AG04450 (cell line): ENCODE results near the gene SPATS2L. TPM values are rescaled to one million over a fixed set of nuclear protein-coding genes. Genes with fewer than 3 reads are reported as not detected.

ENCODE experiments used
- CTCF ChIA-PET: fragments of 300-600, 350-600 bp; formaldehyde crosslinking; extraction: SDS; loops from one replicate; lab custom pipeline; 2022; ENCODE audit warnings: antibody characterized with exemption, inconsistent platforms; lab: Charles Lee
- POLR2A ChIA-PET: fragments of 350-600 bp; formaldehyde crosslinking; extraction: SDS; loops from one replicate; lab custom pipeline; 2021; ENCODE audit warnings: antibody characterized with exemption, inconsistent platforms; lab: Yijun Ruan, JAX
- DNase-seq: peaks from one replicate; pipeline ENCODE4 v3.0.0-alpha.2; 2011; ENCODE audit warnings: low read depth, low spot score
- H3K27ac ChIP-seq: one replicate; pipeline ENCODE4 v1.5.1; 2012; ENCODE audit warnings: low read depth, low read length, control low read depth
- H3K27me3 ChIP-seq: one replicate; pipeline ENCODE4 v1.6.0; 2012; ENCODE audit warnings: low read length; ENCODE audit not compliant: control insufficient read depth, insufficient read depth
- H3K4me3 ChIP-seq: 2 replicates; pipeline ENCODE4 v1.5.1; 2011; ENCODE audit warnings: mild to moderate bottlenecking, low read depth, low read length, control low read depth
- H3K9me3 ChIP-seq: 2 replicates; pipeline ENCODE4 v1.5.1; 2012; ENCODE audit warnings: low read length; ENCODE audit not compliant: control insufficient read depth, insufficient read depth
- CTCF ChIP-seq: IDR thresholded peaks from 2 replicates; pipeline ENCODE4 v1.5.1; 2011; ENCODE audit warnings: low read depth, low read length, control low read depth, inconsistent platforms
- polyA plus RNA-seq: library from polyadenylated mRNA; depleted of rRNA; stranded (reverse); fragments of >200 nt; gene quantifications from 2 replicates; pipeline ENCODE4 v1.2.3, GENCODE V29; 2011

The SPATS2L gene
- polyA plus RNA-seq, 1 experiment = 361 TPM

DNA sequence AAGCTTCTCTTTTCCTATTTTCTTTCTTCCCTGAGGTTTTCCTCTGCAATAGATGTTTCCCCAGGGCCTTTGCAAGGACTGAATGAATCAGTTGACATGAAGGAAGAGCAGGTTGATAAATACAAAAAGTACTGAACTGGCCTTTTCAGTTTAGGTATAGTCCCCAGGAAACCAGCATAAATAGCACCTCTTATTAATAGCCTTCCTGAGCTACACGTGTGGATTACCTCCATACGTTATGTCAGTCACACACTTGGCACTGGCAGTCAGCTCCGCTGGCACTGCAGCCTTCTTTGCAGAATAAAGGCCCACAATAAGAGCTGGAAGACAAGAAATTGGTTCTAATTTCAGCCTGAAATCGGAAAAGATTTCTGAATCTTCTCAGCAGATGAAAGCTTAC is 142.7 kb downstream of the SPATS2L start:
- no peak for TF ChIP-seq CTCF
- no peak for DNase-seq
- CTCF ChIA-PET = interaction anchor here (0.5 to 1.6 kb wide), 2 partner anchors 24 to 469 kb away, joined by 3 to 8 read pairs; no protein-coding TSS in a partner anchor
- H3K27me3 ChIP-seq = no peaks in the 10 kb centered on the region
- POLR2A ChIA-PET = no interaction called here
- H3K4me3 ChIP-seq = no peak overlapping the region
- H3K9me3 ChIP-seq = no peaks in the 10 kb centered on the region
- no peak overlapping the region for H3K27ac ChIP-seq

DNA sequence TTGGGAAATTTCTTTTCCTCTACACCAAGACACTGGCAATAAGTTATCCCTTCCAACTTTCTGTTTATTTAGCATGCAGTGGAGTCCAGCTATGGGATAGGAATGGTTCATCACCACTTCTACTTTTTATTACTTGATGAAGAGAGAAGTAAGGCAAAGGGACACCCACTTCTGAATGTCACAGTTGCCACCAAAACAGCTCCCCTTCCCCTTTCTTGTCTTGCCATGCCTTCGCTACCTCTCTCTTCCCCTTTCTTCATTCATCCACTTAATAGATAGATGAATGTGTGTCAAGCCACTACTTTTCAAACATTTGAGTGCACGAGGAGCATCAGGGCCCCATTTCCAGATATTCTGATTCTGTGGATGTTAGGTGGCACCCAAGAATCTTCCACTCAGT is 143.8 kb downstream of the SPATS2L start:
- H3K9me3 ChIP-seq = no peaks in the 10 kb centered on the region
- H3K27ac ChIP-seq = no peak overlapping the region
- H3K4me3 ChIP-seq = no peak overlapping the region
- ChIA-PET CTCF (interaction anchor here (0.6 kb wide), 1 partner anchor 26 kb away, joined by 7 read pairs; no protein-coding TSS in a partner anchor), POLR2A (no interaction called here)
- no peaks in the 10 kb centered on the region for H3K27me3 ChIP-seq
- no peak for TF ChIP-seq CTCF
- DNase-seq = no peak

GRCh38 chr2:200451511-200451910 is 145.0 kb downstream of the SPATS2L start:
- ChIA-PET CTCF (no interaction called here), POLR2A (no interaction called here)
- no peak overlapping the region for H3K27ac ChIP-seq
- no peak for TF ChIP-seq CTCF
- no peaks in the 10 kb centered on the region for H3K9me3 ChIP-seq
- DNase-seq = no peak
- no peaks in the 10 kb centered on the region for H3K27me3 ChIP-seq
- H3K4me3 ChIP-seq = no peak overlapping the region

- Histone ChIP-seq H3K9me3 (no peaks in the 10 kb centered on the region), H3K4me3 (no peak overlapping the region), H3K27ac (no peak overlapping the region), H3K27me3 (no peaks in the 10 kb centered on the region)
- ChIA-PET CTCF (no interaction called here), POLR2A (no interaction called here)
- TF ChIP-seq CTCF = no peak
- no peak for DNase-seq
Measured at GRCh38 chr2:200452377-200452776, 145.9 kb downstream of the SPATS2L start.

DNA sequence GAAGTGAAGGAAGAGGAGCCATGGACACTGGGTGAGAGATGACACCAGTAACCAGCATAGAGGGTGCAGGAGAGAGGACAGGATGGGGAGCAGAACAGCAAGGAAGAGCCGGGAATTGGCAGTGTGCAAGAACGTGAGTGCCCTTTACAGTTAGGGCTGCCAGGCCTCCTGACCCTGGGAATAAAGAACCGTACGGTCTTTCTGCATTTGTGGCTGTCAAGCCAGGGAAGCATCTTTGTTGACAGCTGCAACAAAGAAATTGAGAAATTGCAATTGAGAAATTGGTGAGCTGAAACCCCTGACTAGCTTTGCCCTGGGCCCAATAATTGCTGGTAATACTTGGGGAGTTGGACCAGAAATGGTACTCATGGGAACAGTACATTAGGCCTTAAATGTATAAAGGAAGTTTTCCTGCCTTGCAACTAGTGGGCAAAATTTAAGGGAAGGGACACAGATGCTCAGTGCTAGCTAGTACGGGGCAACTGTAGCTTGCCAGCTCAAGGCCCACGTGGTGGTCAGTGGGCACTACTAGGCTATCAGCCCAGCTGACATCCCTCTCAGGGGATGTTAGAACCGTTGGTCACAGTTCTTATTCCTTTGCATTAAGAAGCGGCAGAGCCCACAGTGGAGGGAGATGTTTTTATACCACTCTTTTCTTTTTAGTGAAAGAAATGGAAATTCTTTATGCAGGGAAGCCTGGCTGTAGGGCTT is 146.8 kb downstream of the SPATS2L start:
- POLR2A ChIA-PET = no interaction called here
- CTCF ChIA-PET = interaction anchor here (1.1 kb wide), 1 partner anchor 28 kb away, joined by 3 read pairs; no protein-coding TSS in a partner anchor

More for the DNA sequence above, 146.8 kb downstream of the SPATS2L start:
- TF ChIP-seq CTCF = no peak
- H3K4me3 ChIP-seq = no peak overlapping the region
- H3K27ac ChIP-seq = no peak overlapping the region
- H3K27me3 ChIP-seq = no peaks in the 10 kb centered on the region
- DNase-seq = no peak
- H3K9me3 ChIP-seq = no peaks in the 10 kb centered on the region
